Fibroblast of skin of scalp (primary cell): Measurements from ENCODE around the gene SCP2.
A peak's percentile ranks its signal among the peaks of the same experiment; 100 is the strongest.
"Not testable (repeated sequence)": the region's sequence is repeated elsewhere in the genome, so short reads cannot be mapped to it uniquely, and the experiment has no call there.

Experiments
- DNase-seq: peaks from one replicate; pipeline ENCODE4 v3.0.0-alpha.2; 2013

Gene SCP2

DNA sequence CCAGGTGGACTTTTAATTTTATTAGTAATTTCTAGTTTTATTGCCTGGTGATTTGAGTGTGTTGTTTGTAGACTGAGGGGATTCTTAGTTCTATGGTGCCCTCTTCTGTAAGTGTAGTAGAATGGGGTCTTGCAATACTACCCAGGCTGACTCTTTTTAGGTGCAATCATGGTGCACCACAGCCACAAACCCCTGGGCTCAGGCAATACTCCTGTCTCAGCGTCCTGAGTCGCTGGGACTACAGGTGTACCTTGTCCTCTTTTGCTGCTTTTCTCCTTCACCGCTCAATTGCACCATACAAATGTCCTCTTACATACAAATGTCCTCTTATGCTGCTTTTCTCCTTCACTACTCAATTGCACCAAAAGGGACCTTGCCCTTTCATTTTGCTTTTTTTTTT, 43.1 kb downstream of the SCP2 start:
- DNase-seq = peak; percentile 22

DNA sequence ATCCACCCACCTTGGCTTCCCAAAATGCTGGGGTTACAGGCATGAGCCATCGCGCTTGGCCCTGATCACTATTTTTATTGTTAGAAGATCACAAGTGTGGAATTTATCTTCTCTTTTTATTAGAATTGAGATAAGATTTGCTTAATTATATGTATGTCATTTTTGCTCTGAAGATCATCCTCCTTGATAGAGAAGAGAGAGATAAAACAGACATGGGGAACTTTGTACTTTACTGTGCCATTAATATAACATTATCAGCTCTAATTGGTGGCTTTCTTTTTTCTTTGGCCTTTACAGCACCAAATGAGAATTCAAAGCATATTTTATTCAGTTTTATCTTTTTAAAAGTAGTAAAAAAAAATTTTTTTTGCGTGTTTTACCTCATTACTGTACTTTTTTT, 46.8 kb downstream of the SCP2 start:
- no peak for DNase-seq

- no peak for DNase-seq
These were observed 49.3 kb downstream of the SCP2 start for GRCh38 chr1:52976183-52977035.

GRCh38 chr1:52978045-52978444, 51.0 kb downstream of the SCP2 start:
- no peak for DNase-seq

- not testable (repeated sequence) for DNase-seq
These were observed 65.7 kb downstream of the SCP2 start for GRCh38 chr1:52992733-52993132.

DNA sequence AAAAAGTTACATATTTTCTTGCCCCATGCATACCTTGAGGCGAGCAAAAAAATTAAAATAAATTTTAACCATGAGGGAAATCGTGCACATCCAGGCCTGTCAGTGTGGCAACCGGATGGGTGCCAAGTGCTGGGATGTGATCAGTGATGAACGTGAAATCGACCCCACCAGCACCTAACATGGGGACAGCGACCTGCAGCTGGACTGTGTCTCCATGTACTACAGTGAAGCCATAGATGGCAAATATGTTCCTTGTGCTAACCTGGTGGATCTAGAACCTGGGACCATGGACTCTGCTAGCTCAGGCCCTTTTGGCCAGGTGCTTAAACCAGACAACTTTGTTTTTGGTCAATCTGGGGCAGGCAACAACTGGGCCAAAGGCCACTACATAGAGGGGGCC, 67.6 kb downstream of the SCP2 start:
- DNase-seq = no peak

GRCh38 chr1:52996653-52997052, 69.6 kb downstream of the SCP2 start:
- no peak for DNase-seq

DNA sequence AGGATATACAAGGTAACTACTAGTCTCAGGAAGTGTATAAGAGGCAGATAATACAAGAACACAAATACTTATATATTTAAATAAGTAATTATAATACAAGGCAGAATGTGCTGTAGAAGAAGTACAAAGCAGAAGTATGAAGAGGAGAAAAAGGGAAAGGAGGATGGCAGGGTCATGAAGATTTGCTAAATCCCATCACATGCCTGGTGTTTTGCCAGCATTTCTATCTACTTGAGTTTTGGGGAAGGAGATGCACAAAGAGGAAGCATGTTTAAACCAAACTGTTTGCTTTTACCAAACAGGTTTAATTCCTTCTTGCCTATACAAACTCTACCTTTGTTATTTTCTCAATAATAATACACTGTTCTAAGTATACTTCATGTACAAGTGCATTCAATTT, 74.1 kb downstream of the SCP2 start:
- no peak for DNase-seq

DNA sequence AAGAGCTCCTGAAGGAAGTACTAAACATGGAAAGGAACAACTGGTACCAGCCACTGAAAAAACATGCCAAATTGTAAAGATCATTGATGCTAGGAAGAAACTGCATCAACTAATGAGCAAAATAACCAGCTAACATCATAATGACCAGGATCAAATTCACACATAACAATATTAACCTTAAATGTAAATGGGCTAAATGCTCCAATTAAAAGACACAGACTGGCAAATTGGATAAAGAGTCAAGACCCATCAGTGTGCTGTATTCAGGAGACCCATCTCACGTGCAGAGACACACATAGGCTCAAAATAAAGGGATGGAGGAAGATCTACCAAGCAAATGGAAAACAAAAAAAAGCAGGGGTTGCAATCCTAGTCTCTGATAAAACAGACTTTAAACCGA, 79.5 kb downstream of the SCP2 start:
- not testable (repeated sequence) for DNase-seq

DNA sequence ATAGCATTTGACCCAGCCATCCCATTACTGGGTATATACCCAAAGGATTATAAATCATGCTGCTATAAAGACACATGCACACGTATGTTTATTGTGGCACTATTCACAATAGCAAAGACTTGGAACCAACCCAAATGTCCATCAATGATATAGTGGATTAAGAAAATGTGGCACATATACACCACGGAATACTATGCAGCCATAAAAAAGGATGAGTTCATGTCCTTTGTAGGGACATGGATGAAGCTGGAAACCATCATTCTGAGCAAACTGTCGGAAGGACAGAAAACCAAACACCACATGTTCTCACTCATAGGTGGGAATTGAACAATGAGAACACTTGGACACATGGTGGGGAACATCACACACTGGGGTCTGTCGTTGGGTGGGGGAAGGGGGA, 83.2 kb downstream of the SCP2 start:
- DNase-seq = not testable (repeated sequence)

DNA sequence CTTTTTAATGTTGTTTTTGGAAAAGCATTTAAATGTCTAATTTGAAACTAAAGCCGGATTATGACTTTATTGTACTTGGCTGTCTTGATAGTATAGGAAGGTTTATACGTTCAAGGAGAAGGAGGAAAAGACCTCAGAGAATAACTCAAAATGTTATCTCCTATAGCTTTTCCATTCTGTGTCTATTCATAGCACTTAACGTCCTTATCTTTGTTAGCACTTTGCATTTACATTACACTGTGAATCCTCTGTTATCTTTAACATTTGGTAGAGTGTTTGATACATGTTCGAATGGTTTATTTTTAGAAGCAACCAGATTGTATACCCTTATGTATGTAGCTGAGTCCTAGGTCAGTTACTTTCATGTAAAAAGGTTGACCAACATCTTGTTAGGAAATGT, 84.1 kb downstream of the SCP2 start:
- no peak for DNase-seq

- DNase-seq = peak; percentile 87
These were observed 87.9 kb downstream of the SCP2 start for GRCh38 chr1:53014791-53015507.

DNA sequence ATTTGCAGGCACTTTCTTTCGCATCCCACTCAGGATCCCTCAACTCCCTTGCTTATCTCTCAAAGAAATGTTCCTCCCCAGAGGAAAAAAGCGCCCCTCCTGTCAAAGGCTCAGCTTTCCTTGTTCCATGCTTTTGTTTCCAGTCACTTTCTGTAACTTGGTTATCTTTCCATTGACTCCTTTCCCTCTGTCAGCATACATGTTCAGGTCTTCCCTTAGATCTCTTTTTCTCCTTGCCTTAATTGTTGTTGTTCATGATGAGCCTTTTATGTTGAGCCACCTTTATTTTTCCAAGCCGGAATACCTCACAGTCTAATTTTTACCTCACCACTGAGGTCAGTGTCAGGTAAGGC, 88.4 kb downstream of the SCP2 start:
- no peak for DNase-seq

DNA sequence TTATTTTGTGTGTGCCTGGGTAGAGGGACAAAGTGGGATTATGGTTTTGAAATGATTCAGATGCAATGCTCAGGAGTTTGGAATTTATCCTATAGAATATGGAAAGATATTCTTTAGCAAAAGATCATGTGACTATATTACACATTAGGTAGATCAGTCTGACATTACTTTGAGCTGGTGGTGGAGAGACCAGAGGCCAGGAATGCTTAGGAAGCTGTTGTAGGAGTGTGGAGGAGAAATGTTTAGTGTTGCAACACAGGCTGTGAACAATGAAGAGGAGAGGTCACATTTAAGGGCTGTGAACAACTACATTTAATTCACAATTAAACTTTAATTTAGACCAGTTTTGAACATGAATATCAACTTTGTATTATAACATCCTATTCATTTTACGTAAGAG, 89.6 kb downstream of the SCP2 start:
- no peak for DNase-seq

GRCh38 chr1:53020588-53020987, 93.5 kb downstream of the SCP2 start:
- no peak for DNase-seq

DNA sequence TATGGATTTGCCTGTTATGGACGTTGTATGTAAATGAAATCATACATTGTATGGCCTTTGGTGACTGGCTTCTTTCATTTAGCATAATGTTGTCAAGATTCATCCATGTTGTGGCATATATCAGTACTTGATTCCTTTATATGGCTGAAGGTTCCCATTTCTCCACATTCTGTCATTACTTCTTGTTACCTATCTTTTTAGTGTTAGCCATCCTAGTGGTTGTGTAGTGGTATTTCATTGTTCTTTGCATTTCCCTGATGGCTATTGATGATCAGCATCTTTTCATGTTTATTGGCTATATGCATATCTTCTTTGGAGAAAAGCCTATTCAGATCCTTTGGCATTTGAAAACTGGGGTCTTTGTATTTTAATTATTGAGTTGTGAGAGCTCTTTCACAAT, 95.1 kb downstream of the SCP2 start:
- DNase-seq = no peak

GRCh38 chr1:53023546-53023945, 96.5 kb downstream of the SCP2 start:
- DNase-seq = no peak

DNA sequence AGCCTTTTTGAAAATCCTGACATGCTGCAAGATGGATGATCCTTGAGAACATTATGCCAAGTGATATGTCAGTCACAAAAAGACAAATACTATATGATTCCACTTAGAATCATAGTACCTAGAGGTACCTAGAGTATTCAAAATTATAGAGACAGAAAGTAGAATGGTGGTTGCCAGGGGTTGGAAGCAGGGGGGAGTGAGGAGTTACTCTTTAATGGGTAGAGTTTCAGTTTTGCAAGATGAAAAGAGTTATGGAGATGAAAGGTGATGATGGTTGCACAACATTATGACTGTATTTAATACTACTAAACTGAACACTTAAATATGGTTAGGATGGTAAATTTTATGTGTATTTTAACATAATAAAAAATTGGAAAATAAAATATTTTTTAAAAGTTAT, 97.0 kb downstream of the SCP2 start:
- no peak for DNase-seq

- DNase-seq = peak; percentile 40
These were observed 98.1 kb downstream of the SCP2 start for GRCh38 chr1:53025034-53025768.

- DNase-seq = no peak
These were observed 98.7 kb downstream of the SCP2 start for GRCh38 chr1:53025769-53026112.

DNA sequence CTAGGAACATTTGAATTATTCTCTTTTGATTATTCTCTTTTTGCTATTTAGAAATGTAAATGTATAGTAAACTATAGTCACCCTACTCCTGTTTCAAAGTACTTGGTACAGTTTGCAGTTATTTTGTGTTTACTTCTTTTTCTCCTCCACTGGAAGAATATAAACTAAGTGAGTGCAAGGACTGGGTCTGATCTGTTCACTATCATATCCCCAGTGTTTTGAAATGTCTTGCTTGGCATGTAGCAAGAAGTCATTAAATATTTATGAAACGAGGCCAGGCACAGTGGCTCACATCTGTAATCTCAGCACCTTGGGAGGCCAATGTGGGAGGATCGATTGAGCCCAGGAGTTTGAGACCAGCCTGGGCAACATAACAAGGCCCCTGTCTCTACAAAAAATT, 99.2 kb downstream of the SCP2 start:
- no peak for DNase-seq

DNA sequence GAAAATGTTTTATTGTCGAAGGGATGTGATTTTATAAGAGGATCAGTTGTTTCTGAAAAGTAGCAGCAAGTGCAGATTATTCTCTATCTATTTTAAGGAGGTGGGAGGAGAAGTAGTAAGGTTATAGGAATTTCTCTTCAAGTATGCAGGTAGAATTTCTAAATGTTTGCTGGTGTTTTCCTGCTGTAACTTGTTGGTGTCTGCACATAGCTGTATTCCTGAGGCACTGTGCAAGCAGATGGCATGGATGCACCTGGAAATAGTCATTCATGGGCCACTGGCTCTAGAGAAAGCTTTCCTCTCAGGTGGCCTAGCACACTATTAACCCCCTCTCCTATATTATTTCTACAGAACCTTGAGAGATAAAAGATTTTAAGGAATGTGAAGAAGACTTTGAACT, 104.7 kb downstream of the SCP2 start:
- DNase-seq = no peak

- DNase-seq = no peak
These were observed 110.1 kb downstream of the SCP2 start for GRCh38 chr1:53037159-53037558.

- DNase-seq = no peak
These were observed 111.5 kb downstream of the SCP2 start for GRCh38 chr1:53038566-53038965.
